ENCODE measurements around the gene MYCN.

DNA sequence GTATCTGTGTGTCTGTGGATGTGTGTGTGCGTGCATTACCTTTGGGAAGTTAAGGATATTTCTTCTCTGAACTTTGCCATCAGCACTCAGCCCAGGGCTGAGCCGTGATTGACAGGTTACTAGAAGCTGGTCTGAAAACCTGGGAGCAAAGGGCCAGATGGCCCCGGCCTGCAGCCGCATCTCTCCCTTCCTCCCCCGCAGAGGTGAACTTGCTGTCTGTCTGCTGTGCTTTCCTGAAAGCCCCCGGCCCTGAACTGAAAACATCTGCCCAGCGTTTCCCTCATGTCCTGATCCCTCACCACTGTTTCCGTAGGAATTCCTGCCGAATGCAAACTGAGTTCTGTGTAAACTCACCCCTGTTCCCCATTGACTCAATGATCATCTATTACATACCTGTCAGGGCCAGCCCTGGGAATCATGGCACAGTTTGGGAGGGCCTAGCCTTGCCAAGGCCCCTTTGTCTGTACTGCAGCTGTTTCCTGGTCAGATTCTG lies 45.8 kb downstream of the MYCN start:
- TF ChIP-seq CTCF (IDR thresholded peaks at IDR 0.05; ENCODE audit: insufficient read depth, low read length, poor library complexity, severe bottlenecking) (no peak), EZH2phosphoT487 (conservative IDR thresholded peaks at IDR 0.05; ENCODE audit: low read length) (no peak)
